Brain microvascular endothelial cell (primary cell): ENCODE data around the gene PRM1.

ENCODE experiments used
- DNase-seq: peaks from one replicate; pipeline ENCODE4 v3.0.0-alpha.2; 2020
- H3K27ac ChIP-seq: fragments of 250-450 bp; sonication (Bioruptor Pico); 2 replicates; pipeline ENCODE4 v1.5.1; 2020; ENCODE audit warnings: mild to moderate bottlenecking, moderate library complexity
- H3K27me3 ChIP-seq: fragments of 250-450 bp; sonication (Bioruptor Pico); replicated peaks from 2 replicates; pipeline ENCODE4 v1.5.1; 2020; ENCODE audit warnings: mild to moderate bottlenecking
- H3K36me3 ChIP-seq: fragments of 250-450 bp; sonication (Bioruptor Pico); replicated peaks from 2 replicates; pipeline ENCODE4 v1.5.1; 2020; ENCODE audit warnings: mild to moderate bottlenecking
- H3K4me3 ChIP-seq: 2 replicates; pipeline ENCODE4 v1.5.1; 2011; ENCODE audit warnings: low read depth, mild to moderate bottlenecking, control low read depth, low read length, moderate library complexity
- in situ Hi-C: cut with HindIII; loops from 2 replicates; pipeline ENCODE4 v1.10.0; 2017; ENCODE audit warnings: low sequenced_read_pairs, low pct_ligation_motif_present
- TF ChIP-seq, protein P1 (sequence below): IDR thresholded peaks from 2 replicates; pipeline ENCODE4 v1.5.1; 2011; ENCODE audit warnings: low read depth, mild to moderate bottlenecking, moderate library complexity, low read length, control low read depth, inconsistent platforms; ENCODE audit errors: missing control alignments

The PRM1 gene

GRCh38 chr16:11234884-11235702, 46.0 kb downstream of the PRM1 start:
- TF ChIP-seq, protein P1, sequence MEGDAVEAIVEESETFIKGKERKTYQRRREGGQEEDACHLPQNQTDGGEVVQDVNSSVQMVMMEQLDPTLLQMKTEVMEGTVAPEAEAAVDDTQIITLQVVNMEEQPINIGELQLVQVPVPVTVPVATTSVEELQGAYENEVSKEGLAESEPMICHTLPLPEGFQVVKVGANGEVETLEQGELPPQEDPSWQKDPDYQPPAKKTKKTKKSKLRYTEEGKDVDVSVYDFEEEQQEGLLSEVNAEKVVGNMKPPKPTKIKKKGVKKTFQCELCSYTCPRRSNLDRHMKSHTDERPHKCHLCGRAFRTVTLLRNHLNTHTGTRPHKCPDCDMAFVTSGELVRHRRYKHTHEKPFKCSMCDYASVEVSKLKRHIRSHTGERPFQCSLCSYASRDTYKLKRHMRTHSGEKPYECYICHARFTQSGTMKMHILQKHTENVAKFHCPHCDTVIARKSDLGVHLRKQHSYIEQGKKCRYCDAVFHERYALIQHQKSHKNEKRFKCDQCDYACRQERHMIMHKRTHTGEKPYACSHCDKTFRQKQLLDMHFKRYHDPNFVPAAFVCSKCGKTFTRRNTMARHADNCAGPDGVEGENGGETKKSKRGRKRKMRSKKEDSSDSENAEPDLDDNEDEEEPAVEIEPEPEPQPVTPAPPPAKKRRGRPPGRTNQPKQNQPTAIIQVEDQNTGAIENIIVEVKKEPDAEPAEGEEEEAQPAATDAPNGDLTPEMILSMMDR = no peak
- H3K4me3 ChIP-seq = no peak overlapping the region
- no peaks in the 10 kb centered on the region for H3K27me3 ChIP-seq
- in situ Hi-C loops = no loop called here
- H3K27ac ChIP-seq = no peak overlapping the region
- no peak for DNase-seq
- no peaks in the 10 kb centered on the region for H3K36me3 ChIP-seq

- in situ Hi-C loops = no loop called here
- DNase-seq = no peak
- Histone ChIP-seq H3K27ac (no peak overlapping the region), H3K4me3 (no peak overlapping the region), H3K36me3 (no peaks in the 10 kb centered on the region), H3K27me3 (no peaks in the 10 kb centered on the region)
- TF ChIP-seq, protein P1 = no peak
Measured at GRCh38 chr16:11233727-11234376, 47.3 kb downstream of the PRM1 start.

DNA sequence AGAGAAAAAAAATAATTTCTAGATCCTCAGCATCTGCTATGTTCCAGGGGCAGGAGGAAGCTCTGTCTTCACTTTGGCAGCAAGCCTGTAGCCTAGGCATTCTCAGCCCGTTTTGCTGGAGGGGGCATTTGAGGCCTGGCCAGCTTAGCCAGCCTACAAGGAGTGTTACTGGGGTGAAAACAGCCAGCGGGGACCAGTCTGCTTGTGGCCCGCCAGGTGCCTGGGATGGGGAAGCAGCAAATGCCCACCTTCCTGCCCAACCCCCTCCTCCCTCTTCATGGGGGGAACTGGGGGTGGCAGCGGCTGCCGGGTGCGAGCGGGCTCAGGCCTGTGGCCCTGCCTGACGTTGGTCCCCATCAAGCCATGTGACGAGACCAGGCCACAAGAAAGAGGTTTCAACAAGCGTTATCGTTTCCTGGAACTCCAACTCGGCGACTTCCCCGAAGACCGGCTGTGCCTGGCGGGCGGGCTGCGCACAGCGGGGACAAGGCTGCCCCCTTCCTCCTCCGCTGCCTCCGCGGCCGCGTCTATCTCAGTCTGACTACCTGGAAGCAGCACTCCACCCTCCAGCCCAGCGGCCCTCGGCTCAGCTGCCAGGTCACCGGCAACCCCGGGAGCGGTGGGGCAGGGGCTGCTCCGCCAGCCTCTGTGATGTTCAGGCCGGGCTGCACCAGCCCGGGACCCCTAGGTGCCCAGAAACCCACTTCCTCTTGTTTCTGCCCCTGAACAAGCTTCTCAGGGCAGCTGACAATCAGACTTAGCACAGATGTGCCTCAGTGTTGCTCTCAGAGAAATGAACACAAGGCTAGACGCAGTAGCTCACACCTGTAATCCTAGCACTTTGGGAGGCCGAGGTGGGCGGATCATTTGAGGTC, 48.0 kb downstream of the PRM1 start:
- TF ChIP-seq, protein P1 = no peak
- Histone ChIP-seq H3K27me3 (no peaks in the 10 kb centered on the region), H3K4me3 (no peak overlapping the region), H3K36me3 (no peaks in the 10 kb centered on the region), H3K27ac (no peak overlapping the region)
- no peak for DNase-seq
- in situ Hi-C loops = no loop called here

GRCh38 chr16:11232302-11232851, 48.8 kb downstream of the PRM1 start:
- H3K27ac ChIP-seq = no peak overlapping the region
- H3K27me3 ChIP-seq = no peaks in the 10 kb centered on the region
- H3K4me3 ChIP-seq = no peak overlapping the region
- in situ Hi-C loops = no loop called here
- no peaks in the 10 kb centered on the region for H3K36me3 ChIP-seq
- TF ChIP-seq, protein P1 = no peak
- DNase-seq = no peak

DNA sequence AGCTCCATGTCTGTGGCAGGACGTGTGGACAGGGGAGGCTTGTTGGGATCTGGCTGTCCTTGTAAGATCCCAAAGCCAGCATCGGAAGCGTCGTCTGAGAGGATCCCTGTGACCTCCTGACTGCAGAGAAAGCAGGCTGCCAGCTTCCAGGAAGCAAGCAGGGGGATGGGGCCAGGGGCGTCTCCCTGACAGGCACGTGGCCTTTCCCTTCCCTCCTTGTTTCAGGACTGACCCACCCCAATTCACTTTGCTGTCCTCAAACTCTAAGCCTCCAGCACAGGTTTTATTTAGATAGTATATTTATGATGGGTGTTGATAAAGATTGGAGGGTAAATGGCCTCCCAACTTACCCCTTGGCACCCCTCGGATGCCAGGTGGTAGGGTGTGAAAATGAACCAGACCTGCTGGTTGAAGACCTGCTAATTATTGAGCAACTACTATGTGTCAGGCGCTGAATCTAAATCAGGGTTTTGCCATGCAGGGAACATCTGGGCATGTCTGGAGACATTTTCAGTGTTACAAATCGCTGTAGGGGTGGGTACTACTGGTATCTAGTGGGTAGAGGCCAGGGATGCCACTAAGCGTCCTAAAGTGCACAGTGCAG, 49.7 kb downstream of the PRM1 start:
- TF ChIP-seq, protein P1 = no peak

More for the DNA sequence above, 49.7 kb downstream of the PRM1 start:
- no peaks in the 10 kb centered on the region for H3K36me3 ChIP-seq
- H3K27me3 ChIP-seq = no peaks in the 10 kb centered on the region
- no peak for DNase-seq
- in situ Hi-C loops = no loop called here
- H3K27ac ChIP-seq = no peak overlapping the region
- H3K4me3 ChIP-seq = no peak overlapping the region
